ENCODE results near the gene SUPT20H. TPM values are rescaled to one million over a fixed set of nuclear protein-coding genes. Genes with fewer than 3 reads are reported as not detected.
A peak's percentile ranks its signal among the peaks of the same experiment; 100 is the strongest.

SUPT20H gene
- total RNA-seq, 1 experiment from 2014 or later, result 90.3 TPM

DNA sequence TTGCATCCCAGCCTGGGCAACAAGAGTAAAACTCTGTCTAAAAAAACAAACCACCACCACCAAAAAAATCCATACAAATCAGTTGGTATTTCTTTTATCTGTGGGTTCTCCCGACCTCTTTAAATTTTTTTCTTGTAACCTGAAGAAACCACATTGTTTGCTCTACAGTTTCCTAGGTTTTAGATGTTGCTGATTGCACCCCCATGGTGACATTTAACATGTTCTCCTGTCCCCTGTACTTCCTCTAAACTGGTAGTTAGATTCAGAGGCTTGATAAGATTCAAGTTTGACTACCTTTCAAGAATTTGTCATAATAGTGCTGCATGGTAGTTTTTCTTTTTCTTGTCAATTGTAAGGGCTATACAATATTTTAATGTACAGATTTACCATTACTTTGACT lies 84.3 kb downstream of the SUPT20H start:
- H3K36me3 Mint-ChIP-seq (ENCODE audit: insufficient read depth, unreplicated experiment), result peaks cover 72% of the 10 kb centered on the region
- TF ChIP-seq, protein P1, sequence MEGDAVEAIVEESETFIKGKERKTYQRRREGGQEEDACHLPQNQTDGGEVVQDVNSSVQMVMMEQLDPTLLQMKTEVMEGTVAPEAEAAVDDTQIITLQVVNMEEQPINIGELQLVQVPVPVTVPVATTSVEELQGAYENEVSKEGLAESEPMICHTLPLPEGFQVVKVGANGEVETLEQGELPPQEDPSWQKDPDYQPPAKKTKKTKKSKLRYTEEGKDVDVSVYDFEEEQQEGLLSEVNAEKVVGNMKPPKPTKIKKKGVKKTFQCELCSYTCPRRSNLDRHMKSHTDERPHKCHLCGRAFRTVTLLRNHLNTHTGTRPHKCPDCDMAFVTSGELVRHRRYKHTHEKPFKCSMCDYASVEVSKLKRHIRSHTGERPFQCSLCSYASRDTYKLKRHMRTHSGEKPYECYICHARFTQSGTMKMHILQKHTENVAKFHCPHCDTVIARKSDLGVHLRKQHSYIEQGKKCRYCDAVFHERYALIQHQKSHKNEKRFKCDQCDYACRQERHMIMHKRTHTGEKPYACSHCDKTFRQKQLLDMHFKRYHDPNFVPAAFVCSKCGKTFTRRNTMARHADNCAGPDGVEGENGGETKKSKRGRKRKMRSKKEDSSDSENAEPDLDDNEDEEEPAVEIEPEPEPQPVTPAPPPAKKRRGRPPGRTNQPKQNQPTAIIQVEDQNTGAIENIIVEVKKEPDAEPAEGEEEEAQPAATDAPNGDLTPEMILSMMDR (IDR thresholded peaks at IDR 0.05; ENCODE audit: unreplicated experiment), result no peak
- H3K4me1 Mint-ChIP-seq (ENCODE audit: insufficient read depth, unreplicated experiment), result no peaks in the 10 kb centered on the region
- H3K27me3 Mint-ChIP-seq (ENCODE audit: insufficient read depth, unreplicated experiment), result no peaks in the 10 kb centered on the region
- no peaks in the 10 kb centered on the region for H3K9me3 Mint-ChIP-seq (ENCODE audit: unreplicated experiment)
- CTCF ChIA-PET, result interaction anchor here (1.2 kb wide), 1 partner anchor 14 kb away, joined by 3 read pairs; no protein-coding TSS in a partner anchor
- no peak for DNase-seq (ENCODE audit: unreplicated experiment)
- H3K27ac Mint-ChIP-seq (ENCODE audit: low read depth, unreplicated experiment), result no peak overlapping the region
- BruUV-seq (replicated peaks), result no TSS peak
- POLR2A ChIA-PET, result interaction anchor here (2.3 kb wide), 1 partner anchor 25 kb away, joined by 5 read pairs; the partner anchor contains the start of gene EXOSC8
- no peak overlapping the region for H3K4me3 Mint-ChIP-seq (ENCODE audit: unreplicated experiment)
- intact Hi-C loops (cut with micrococcal nuclease), result no loop called here

DNA sequence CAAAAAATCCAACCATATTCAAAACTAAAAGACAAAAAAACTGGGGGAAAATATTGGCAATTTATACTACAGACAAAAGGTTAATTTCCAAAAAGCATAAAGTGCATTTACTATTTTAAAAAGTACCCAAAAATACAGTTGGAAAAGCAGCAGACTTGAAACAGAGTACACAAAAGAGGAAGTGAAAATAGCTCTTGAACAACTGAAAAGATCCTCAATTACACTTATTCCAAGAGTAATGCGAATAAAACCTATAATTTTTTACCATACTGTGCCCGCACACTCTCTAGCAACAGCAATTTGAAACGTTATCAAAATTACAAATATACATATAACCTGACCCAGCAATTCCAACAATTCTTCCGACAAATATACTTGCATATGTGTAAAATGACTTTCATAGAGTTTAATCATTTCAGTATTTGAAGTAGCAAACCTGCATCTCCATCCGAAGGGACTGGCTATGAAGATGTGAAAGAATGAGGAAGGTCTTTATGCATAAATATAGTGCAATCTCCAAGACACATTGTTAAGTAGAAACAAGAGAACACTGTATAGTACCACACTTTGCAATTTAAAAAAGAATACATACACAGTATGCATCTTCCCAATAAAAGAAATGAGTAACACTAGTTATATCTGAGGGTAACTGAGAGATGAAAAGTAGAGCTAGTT lies 85.7 kb downstream of the SUPT20H start:
- TF ChIP-seq, protein P1 (IDR thresholded peaks at IDR 0.05; ENCODE audit: unreplicated experiment), result no peak
- Mint-ChIP-seq H3K27me3 (ENCODE audit: insufficient read depth, unreplicated experiment) (no peaks in the 10 kb centered on the region), H3K9me3 (ENCODE audit: unreplicated experiment) (no peaks in the 10 kb centered on the region), H3K4me3 (ENCODE audit: unreplicated experiment) (no peak overlapping the region), H3K36me3 (ENCODE audit: insufficient read depth, unreplicated experiment) (peaks cover 72% of the 10 kb centered on the region), H3K4me1 (ENCODE audit: insufficient read depth, unreplicated experiment) (no peaks in the 10 kb centered on the region), H3K27ac (ENCODE audit: low read depth, unreplicated experiment) (no peak overlapping the region)
- ChIA-PET CTCF (no interaction called here), POLR2A (interaction anchor here (1.0 to 2.3 kb wide), 3 partner anchors 24 to 115 kb away, joined by 3 to 5 read pairs (median 3); partner anchors contain the start of gene EXOSC8)
- BruUV-seq (replicated peaks), result no TSS peak
- intact Hi-C loops (cut with micrococcal nuclease), result no loop called here
- DNase-seq (ENCODE audit: unreplicated experiment), result no peak

DNA sequence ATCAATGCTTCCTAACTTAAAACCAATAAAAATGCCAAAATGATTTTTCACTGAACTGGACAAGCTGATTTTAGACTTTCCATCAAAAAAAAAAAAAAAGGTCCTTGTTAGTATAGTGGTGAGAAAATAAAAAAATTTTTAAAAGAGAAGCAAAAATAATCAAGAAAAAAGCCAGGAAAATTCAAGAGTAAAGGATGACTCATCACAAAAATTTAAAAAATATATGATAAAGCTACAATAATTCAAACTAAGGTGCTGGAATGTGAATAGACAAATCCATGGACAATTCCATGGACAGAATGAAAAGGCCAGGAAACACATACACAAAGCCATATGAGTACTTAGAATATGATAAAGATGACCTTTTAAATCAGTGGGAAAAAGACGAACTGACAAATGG lies 86.5 kb downstream of the SUPT20H start:
- ChIA-PET CTCF (interaction anchor here (0.6 to 1.3 kb wide), 3 partner anchors 8 to 698 kb away, joined by 3 to 4 read pairs (median 3); no protein-coding TSS in a partner anchor), POLR2A (interaction anchor here (1.0 to 2.3 kb wide), 2 partner anchors 27 to 115 kb away, joined by 3 to 5 read pairs; partner anchors contain the start of gene EXOSC8)
- no peak for DNase-seq (ENCODE audit: unreplicated experiment)
- BruUV-seq (replicated peaks), result no TSS peak
- Mint-ChIP-seq H3K4me1 (ENCODE audit: insufficient read depth, unreplicated experiment) (no peaks in the 10 kb centered on the region), H3K9me3 (ENCODE audit: unreplicated experiment) (no peaks in the 10 kb centered on the region), H3K27me3 (ENCODE audit: insufficient read depth, unreplicated experiment) (no peaks in the 10 kb centered on the region), H3K4me3 (ENCODE audit: unreplicated experiment) (no peak overlapping the region), H3K36me3 (ENCODE audit: insufficient read depth, unreplicated experiment) (peaks cover 70% of the 10 kb centered on the region), H3K27ac (ENCODE audit: low read depth, unreplicated experiment) (no peak overlapping the region)
- intact Hi-C loops (cut with micrococcal nuclease), result no loop called here
- TF ChIP-seq, protein P1 (IDR thresholded peaks at IDR 0.05; ENCODE audit: unreplicated experiment), result no peak

DNA sequence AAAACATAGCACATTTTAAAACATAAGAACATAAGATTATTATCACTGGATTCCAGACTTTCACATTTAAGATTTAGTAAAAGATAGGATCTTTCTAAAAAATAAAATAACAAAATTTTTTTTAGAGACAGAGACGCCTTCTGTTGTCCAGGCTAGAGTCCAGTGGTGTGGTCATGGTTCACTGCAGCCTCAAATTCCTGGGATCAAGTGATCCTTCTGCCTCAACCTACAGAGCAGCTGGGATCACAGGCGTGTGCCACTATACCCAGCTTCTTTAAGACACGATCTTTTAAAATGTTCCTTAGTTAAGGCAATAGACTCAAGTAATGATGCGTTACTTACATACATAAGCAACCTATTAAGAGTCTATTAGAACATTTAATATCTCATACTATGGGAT lies 93.1 kb downstream of the SUPT20H start:
- peak overlapping the region; percentile 88 for H3K27ac Mint-ChIP-seq (ENCODE audit: low read depth, unreplicated experiment)
- CTCF ChIA-PET, result interaction anchor here (0.7 to 2.8 kb wide), 2 partner anchors 15 to 519 kb away, joined by 3 to 17 read pairs; no protein-coding TSS in a partner anchor
- H3K4me1 Mint-ChIP-seq (ENCODE audit: insufficient read depth, unreplicated experiment), result peaks cover 8% of the 10 kb centered on the region
- BruUV-seq (replicated peaks), result no TSS peak
- H3K27me3 Mint-ChIP-seq (ENCODE audit: insufficient read depth, unreplicated experiment), result no peaks in the 10 kb centered on the region
- no peaks in the 10 kb centered on the region for H3K9me3 Mint-ChIP-seq (ENCODE audit: unreplicated experiment)
- intact Hi-C loops (cut with micrococcal nuclease), result no loop called here
- no peak for DNase-seq (ENCODE audit: unreplicated experiment)
- peaks cover 52% of the 10 kb centered on the region for H3K36me3 Mint-ChIP-seq (ENCODE audit: insufficient read depth, unreplicated experiment)
- H3K4me3 Mint-ChIP-seq (ENCODE audit: unreplicated experiment), result no peak overlapping the region
- TF ChIP-seq, protein P1 (IDR thresholded peaks at IDR 0.05; ENCODE audit: unreplicated experiment), result no peak
- POLR2A ChIA-PET, result interaction anchor here (1.2 kb wide), 1 partner anchor 34 kb away, joined by 4 read pairs; the partner anchor contains the start of gene EXOSC8

All from MCF 10A (cell line).